ENCODE measurements around the gene GLRX. TPM values are rescaled to one million over a fixed set of nuclear protein-coding genes. Genes with fewer than 3 reads are reported as not detected.

GLRX gene
- polyA plus RNA-seq, 6 donors from 2014 or later, result 57.4 to 104 (median 77.4) TPM

DNA sequence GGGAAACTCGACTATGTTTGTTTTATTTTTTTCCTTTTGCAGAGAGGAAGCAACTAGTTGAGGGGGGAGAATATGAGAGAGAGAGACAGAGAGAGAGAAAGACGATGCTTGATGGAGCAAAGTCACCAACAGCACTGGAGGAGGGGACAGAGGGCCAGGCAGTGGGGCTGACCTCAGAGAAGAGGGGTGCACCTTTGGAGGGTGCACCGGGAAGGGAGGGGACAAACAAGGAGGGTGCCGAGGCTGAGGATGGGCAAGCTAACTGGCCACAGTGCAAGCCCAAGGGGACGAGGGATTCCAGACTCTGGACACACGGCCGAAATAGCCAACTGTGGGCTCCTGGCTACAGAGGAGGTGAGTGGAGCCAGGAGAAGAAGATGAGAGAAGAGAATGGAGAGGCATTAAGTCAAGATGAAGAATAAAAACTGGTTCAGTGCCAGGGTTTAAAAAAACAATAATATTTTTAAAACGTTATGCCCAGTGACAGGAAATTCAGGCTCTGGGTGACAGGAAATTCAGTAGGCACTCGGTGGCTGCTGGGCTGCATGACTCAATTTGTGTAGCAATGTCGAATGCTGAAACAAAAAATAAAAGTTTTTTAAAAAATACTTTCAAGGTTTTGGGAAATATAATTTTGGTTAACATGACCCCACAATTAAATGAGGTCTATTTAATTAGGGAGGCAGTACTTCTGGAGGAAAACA, 13.3 kb upstream of the GLRX start:
- no peaks in the 10 kb centered on the region for H3K36me3 Mint-ChIP-seq
- H3K4me3 Mint-ChIP-seq, result peak overlapping the region; percentile 68 to 98 (median 90)
- no peaks in the 10 kb centered on the region for H3K9me3 Mint-ChIP-seq
- ATAC-seq (ENCODE audit: low read depth in 2 of 2), result no peak
- H3K27me3 Mint-ChIP-seq, result no peaks in the 10 kb centered on the region
- DNase-seq, result no peak
- H3K4me1 Mint-ChIP-seq, result peaks cover 35 to 67% (median 65%) of the 10 kb centered on the region in 3 donors
- H3K27ac Mint-ChIP-seq, result peak overlapping the region; percentile 10 to 94 (median 74)

- peaks cover 27 to 48% (median 43%) of the 10 kb centered on the region in 3 donors for H3K4me1 Mint-ChIP-seq
These were observed 10.1 kb upstream of the GLRX start for GRCh38 chr5:95832664-95833063.

GRCh38 chr5:95830226-95830625, 7.7 kb upstream of the GLRX start:
- Mint-ChIP-seq H3K4me3 (peak overlapping the region in 1 of 8 donors; percentile 34), H3K4me1 (peaks cover 15 to 31% (median 31%) of the 10 kb centered on the region in 3 donors), H3K27me3 (no peaks in the 10 kb centered on the region), H3K9me3 (no peaks in the 10 kb centered on the region), H3K36me3 (no peaks in the 10 kb centered on the region), H3K27ac (no peak overlapping the region)
- no peak for DNase-seq
- no peak for ATAC-seq (ENCODE audit: low read depth in 2 of 2)

More at GRCh38 chr5:95832664-95833063, 10.1 kb upstream of the GLRX start:
- peak overlapping the region in 4 of 8 donors; percentile 35 to 90 (median 58) for H3K4me3 Mint-ChIP-seq
- no peak for DNase-seq
- H3K27me3 Mint-ChIP-seq, result no peaks in the 10 kb centered on the region
- H3K36me3 Mint-ChIP-seq, result no peaks in the 10 kb centered on the region
- H3K9me3 Mint-ChIP-seq, result no peaks in the 10 kb centered on the region
- peak overlapping the region in 2 of 6 donors; percentile 64 to 75 for H3K27ac Mint-ChIP-seq
- no peak for ATAC-seq (ENCODE audit: low read depth in 2 of 2)

- H3K9me3 Mint-ChIP-seq, result no peaks in the 10 kb centered on the region
- DNase-seq, result no peak
- H3K27me3 Mint-ChIP-seq, result no peaks in the 10 kb centered on the region
- peaks cover 15 to 33% (median 31%) of the 10 kb centered on the region in 3 donors for H3K4me1 Mint-ChIP-seq
- peak overlapping the region in 2 of 6 donors; percentile 0 to 7 for H3K27ac Mint-ChIP-seq
- H3K4me3 Mint-ChIP-seq, result peak overlapping the region in 1 of 8 donors; percentile 30
- H3K36me3 Mint-ChIP-seq, result no peaks in the 10 kb centered on the region
- no peak for ATAC-seq (ENCODE audit: low read depth in 2 of 2)
These were observed 5.3 kb upstream of the GLRX start for GRCh38 chr5:95827892-95828246.

DNA sequence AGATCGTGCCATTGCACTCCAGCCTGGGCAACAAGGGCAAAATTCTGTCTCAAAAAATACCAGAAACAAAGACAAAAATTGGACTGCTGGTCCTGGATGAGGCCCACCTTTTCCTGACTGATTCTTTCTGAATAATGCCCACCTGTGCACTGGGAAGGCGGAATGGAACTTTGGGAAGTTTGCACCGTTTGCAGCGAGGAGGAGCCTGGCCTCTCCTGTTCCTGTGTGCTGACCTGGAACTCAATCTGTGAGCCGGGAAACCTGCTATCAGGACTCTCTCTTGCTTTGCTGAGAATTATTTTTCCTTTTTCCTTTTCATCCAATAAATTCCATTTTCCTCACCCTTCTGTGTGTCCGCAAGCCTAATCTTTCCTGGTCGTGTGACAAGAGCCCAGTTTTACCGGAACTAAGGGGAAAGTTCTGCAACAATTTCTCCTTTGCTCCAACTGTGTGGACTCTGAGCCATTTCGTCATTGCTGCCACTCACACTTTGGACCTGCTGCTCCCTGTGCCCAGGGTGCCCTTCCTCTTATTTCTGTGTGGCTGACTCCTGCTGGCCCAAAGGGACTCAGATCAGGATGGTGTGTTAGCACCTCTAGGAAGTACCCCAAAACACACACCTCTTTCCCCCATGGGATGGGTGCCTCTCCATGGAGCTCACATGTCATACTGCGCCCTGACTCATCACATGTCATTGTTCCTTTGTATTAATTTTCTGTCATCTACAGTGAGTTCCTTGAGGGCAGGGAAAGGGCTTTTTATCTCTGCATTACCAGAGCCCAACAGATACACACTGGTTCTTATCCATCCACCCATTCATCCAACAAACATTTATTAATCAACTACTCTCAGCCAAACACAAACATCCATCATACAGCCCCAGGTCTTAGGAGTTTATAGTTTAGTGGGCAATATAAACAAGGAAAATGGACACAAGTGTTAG, 4.7 kb upstream of the GLRX start:
- peak overlapping the region in 2 of 6 donors; percentile 7 to 27 for H3K27ac Mint-ChIP-seq
- H3K4me1 Mint-ChIP-seq, result peaks cover 14 to 33% (median 31%) of the 10 kb centered on the region in 3 donors
- H3K4me3 Mint-ChIP-seq, result peak overlapping the region in 3 of 8 donors; percentile 16 to 57 (median 30)
- H3K9me3 Mint-ChIP-seq, result no peaks in the 10 kb centered on the region
- H3K36me3 Mint-ChIP-seq, result no peaks in the 10 kb centered on the region
- H3K27me3 Mint-ChIP-seq, result no peaks in the 10 kb centered on the region
- DNase-seq, result no peak
- no peak for ATAC-seq (ENCODE audit: low read depth in 2 of 2)

DNA sequence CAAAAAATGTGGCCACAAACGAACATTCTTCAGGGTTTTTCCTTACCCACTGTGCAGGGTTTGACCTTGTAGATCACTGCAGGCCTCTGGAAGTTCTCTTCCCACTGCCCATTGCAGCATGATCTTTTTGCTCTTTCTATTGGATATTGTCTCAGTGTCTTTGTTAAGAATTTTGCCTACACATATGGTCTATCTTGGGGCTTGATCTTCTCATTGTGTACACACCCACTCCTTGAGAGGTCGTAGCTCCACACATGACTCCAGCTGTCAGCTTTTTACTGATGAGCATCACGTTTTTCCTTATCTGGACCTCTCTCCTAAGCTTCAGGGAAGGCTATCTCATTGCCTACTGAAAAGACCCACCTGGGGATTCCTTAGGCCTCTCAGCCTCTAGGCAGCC, 3.0 kb upstream of the GLRX start:
- no peaks in the 10 kb centered on the region for H3K36me3 Mint-ChIP-seq
- peak overlapping the region in 2 of 8 donors; percentile 22 to 61 for H3K4me3 Mint-ChIP-seq
- ATAC-seq (ENCODE audit: low read depth in 2 of 2) (no peak), DNase-seq (no peak)
- H3K9me3 Mint-ChIP-seq, result no peaks in the 10 kb centered on the region
- peak overlapping the region in 2 of 6 donors; percentile 14 to 46 for H3K27ac Mint-ChIP-seq
- H3K4me1 Mint-ChIP-seq, result peaks cover 22 to 47% (median 42%) of the 10 kb centered on the region in 3 donors
- no peaks in the 10 kb centered on the region for H3K27me3 Mint-ChIP-seq

- peak overlapping the region in 4 of 6 donors; percentile 17 to 86 (median 54) for H3K27ac Mint-ChIP-seq
- no peak for ATAC-seq (ENCODE audit: low read depth in 2 of 2)
- no peak for DNase-seq
- H3K36me3 Mint-ChIP-seq, result no peaks in the 10 kb centered on the region
- H3K9me3 Mint-ChIP-seq, result no peaks in the 10 kb centered on the region
- peak overlapping the region in 4 of 8 donors; percentile 25 to 96 (median 93) for H3K4me3 Mint-ChIP-seq
- H3K27me3 Mint-ChIP-seq, result no peaks in the 10 kb centered on the region
- peaks cover 22 to 55% (median 42%) of the 10 kb centered on the region in 3 donors for H3K4me1 Mint-ChIP-seq
These were observed 2.2 kb upstream of the GLRX start for GRCh38 chr5:95824747-95825146.

GRCh38 chr5:95823738-95824609, 1.4 kb upstream of the GLRX start:
- DNase-seq (no peak), ATAC-seq (ENCODE audit: low read depth in 2 of 2) (no peak)
- Mint-ChIP-seq H3K4me3 (peak overlapping the region; percentile 35 to 100 (median 98)), H3K27ac (peak overlapping the region; percentile 41 to 99 (median 80)), H3K36me3 (no peaks in the 10 kb centered on the region), H3K27me3 (no peaks in the 10 kb centered on the region), H3K9me3 (no peaks in the 10 kb centered on the region), H3K4me1 (peaks cover 27 to 62% (median 45%) of the 10 kb centered on the region in 3 donors)

- no peaks in the 10 kb centered on the region for H3K36me3 Mint-ChIP-seq
- peak overlapping the region; percentile 90 to 100 (median 99) for H3K4me3 Mint-ChIP-seq
- H3K4me1 Mint-ChIP-seq, result peaks cover 34 to 69% (median 52%) of the 10 kb centered on the region in 3 donors
- H3K9me3 Mint-ChIP-seq, result no peaks in the 10 kb centered on the region
- no peaks in the 10 kb centered on the region for H3K27me3 Mint-ChIP-seq
- H3K27ac Mint-ChIP-seq, result peak overlapping the region; percentile 28 to 99 (median 92)
- DNase-seq (no peak), ATAC-seq (ENCODE audit: low read depth in 2 of 2) (no peak)
These were observed 752 bp upstream of the GLRX start for GRCh38 chr5:95823218-95823737.

DNA sequence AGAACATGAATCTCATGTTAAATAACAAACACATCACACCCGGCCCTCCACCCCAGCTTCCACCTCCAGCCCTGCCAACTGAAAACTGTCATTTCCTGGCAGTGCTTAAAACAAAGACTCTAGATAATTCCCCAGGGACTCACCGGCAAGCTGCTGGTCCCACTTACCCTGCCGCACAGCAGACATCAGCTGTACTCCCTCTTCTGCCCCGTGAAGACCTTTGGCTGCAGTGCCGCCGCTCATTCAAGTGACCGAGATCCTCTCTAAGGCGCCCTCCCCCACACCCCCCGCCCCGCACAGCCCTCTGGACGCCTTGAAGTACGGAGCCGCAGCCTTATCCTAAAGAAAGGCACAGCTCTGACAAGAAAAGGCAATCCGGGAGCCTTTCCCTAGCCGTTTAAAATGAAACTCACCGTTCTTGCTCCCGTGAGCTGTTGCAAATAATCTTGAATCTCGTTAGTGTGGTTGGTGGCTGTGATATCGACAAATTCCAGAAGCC, 434 bp downstream of the GLRX start:
- ATAC-seq (ENCODE audit: low read depth in 2 of 2) (peak; percentile 69 to 70), DNase-seq (peak; percentile 71)
- Mint-ChIP-seq H3K27ac (peak overlapping the region; percentile 84 to 99 (median 98)), H3K36me3 (no peaks in the 10 kb centered on the region), H3K4me3 (peak overlapping the region; percentile 90 to 100 (median 99)), H3K27me3 (no peaks in the 10 kb centered on the region), H3K4me1 (peaks cover 38 to 81% (median 64%) of the 10 kb centered on the region in 3 donors), H3K9me3 (no peaks in the 10 kb centered on the region)

GRCh38 chr5:95821110-95822021, 1.2 kb downstream of the GLRX start:
- H3K27ac Mint-ChIP-seq, result peak overlapping the region; percentile 84 to 99 (median 98)
- ATAC-seq (ENCODE audit: low read depth in 2 of 2) (peak; percentile 28 to 35), DNase-seq (no peak)
- peak overlapping the region; percentile 90 to 100 (median 99) for H3K4me3 Mint-ChIP-seq
- no peaks in the 10 kb centered on the region for H3K27me3 Mint-ChIP-seq
- no peaks in the 10 kb centered on the region for H3K9me3 Mint-ChIP-seq
- H3K36me3 Mint-ChIP-seq, result peaks cover 2% of the 10 kb centered on the region in 2 donors
- H3K4me1 Mint-ChIP-seq, result peaks cover 42 to 86% (median 71%) of the 10 kb centered on the region in 3 donors

All from naive B cell (primary cell).